Measurements from ENCODE around the gene ABL1. TPM values are rescaled to one million over a fixed set of nuclear protein-coding genes. Genes with fewer than 3 reads are reported as not detected.

The ABL1 gene
- total RNA-seq, 1 donor from 2014 or later, result 118 TPM

DNA sequence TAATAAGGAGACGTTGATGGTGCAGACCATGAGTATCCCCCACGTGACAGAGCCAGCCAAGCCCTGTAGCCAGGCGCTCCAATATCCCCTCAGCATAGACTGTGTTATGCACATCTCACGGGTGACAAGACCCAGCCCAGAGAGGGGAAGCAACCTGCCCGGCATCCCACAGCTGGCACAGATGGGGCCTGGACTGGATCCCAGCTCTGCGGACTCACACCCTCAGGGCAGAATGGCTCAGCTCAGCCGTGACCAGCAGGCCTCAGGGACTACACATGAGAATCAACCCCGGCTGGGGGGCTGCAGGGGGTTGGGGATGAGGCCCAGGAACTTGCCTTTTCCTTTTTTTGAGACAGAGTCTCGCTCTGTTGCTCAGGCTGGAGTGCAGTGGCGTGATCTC is 92.3 kb downstream of the ABL1 start:
- Mint-ChIP-seq H3K9me3 (ENCODE audit: unreplicated experiment) (peaks cover 6% of the 10 kb centered on the region), H3K36me3 (ENCODE audit: unreplicated experiment) (no peaks in the 10 kb centered on the region), H3K4me1 (ENCODE audit: low read depth, unreplicated experiment) (peaks cover 15% of the 10 kb centered on the region), H3K4me3 (ENCODE audit: unreplicated experiment) (no peak overlapping the region), H3K27me3 (ENCODE audit: unreplicated experiment) (peaks cover 7% of the 10 kb centered on the region), H3K27ac (ENCODE audit: unreplicated experiment) (no peak overlapping the region)
- no peak for DNase-seq
- TF ChIP-seq, protein P1, sequence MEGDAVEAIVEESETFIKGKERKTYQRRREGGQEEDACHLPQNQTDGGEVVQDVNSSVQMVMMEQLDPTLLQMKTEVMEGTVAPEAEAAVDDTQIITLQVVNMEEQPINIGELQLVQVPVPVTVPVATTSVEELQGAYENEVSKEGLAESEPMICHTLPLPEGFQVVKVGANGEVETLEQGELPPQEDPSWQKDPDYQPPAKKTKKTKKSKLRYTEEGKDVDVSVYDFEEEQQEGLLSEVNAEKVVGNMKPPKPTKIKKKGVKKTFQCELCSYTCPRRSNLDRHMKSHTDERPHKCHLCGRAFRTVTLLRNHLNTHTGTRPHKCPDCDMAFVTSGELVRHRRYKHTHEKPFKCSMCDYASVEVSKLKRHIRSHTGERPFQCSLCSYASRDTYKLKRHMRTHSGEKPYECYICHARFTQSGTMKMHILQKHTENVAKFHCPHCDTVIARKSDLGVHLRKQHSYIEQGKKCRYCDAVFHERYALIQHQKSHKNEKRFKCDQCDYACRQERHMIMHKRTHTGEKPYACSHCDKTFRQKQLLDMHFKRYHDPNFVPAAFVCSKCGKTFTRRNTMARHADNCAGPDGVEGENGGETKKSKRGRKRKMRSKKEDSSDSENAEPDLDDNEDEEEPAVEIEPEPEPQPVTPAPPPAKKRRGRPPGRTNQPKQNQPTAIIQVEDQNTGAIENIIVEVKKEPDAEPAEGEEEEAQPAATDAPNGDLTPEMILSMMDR (IDR thresholded peaks at IDR 0.05; ENCODE audit: partially characterized antibody, unreplicated experiment), result no peak

DNA sequence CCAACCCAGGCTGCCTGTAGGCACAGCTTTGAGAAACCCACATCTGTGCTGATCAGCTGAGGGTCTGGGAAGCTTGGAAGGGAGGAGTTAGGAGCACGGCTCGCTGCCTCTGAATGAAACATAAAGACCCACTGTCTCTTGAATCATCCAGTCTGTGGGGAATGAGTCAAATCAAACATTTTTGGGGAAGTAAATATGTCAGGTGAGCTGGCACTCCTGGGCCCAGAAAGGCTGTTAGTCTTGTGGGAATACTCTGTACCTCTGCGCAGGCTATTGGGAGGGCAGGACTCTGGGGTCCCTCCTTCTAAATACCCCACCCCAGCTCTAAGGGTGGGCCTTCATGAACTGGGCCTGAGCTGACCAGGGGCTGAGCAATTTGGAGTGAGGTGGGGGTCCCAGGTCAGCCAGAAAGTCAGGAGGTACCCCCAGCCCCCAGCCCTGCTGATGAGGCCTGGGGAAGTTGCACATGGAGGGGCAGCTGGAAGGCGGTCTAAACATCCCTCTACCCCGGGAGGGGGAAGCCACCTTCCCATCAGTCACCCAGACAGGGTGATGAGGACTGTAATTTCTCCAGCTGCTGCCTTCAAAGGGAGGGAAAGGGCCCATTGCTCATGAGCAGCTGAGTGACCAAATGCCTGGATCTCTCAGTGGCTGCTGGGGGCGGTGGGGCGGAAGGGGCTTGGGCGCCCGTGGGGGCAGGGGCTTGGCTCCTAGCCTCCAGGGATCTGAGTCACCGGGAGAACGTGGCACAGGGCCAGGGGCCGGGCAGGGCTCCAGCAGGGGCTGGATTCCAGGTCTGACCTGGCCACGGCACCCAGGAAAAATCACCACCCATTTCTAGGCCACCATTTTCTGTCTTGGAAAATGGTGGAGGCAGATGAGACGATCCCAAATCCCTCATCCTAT is 93.2 kb downstream of the ABL1 start:
- Mint-ChIP-seq H3K4me1 (ENCODE audit: low read depth, unreplicated experiment) (peaks cover 15% of the 10 kb centered on the region), H3K27ac (ENCODE audit: unreplicated experiment) (no peak overlapping the region), H3K36me3 (ENCODE audit: unreplicated experiment) (no peaks in the 10 kb centered on the region), H3K27me3 (ENCODE audit: unreplicated experiment) (peaks cover 5% of the 10 kb centered on the region), H3K9me3 (ENCODE audit: unreplicated experiment) (peaks cover 6% of the 10 kb centered on the region), H3K4me3 (ENCODE audit: unreplicated experiment) (no peak overlapping the region)
- TF ChIP-seq, protein P1 (IDR thresholded peaks at IDR 0.05; ENCODE audit: partially characterized antibody, unreplicated experiment), result no peak
- DNase-seq, result no peak

DNA sequence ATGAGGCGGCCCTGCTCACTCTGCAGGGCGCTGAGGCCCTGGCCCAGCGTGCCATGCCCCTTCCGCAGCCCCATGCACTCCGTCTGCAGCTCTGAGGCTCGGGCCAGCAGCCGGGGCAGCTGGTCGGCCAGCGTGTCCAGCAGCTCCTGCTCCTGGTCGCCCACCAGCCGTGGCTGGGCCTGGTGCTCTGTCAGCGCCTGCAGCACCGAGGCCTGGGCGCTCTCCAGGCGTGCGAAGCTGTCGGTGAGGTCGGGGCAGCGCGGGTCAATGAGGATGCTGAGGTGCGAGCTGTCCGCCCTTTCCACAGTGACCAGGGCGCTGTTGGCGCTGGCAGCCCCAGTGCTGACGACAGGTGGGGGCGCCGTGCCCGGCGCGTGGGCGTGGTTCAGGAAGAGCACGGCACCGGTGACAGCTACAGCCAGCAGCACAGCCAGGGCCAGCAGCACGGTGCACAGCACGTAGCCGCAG is 94.6 kb downstream of the ABL1 start:
- Mint-ChIP-seq H3K4me3 (ENCODE audit: unreplicated experiment) (no peak overlapping the region), H3K36me3 (ENCODE audit: unreplicated experiment) (no peaks in the 10 kb centered on the region), H3K27me3 (ENCODE audit: unreplicated experiment) (peaks cover 5% of the 10 kb centered on the region), H3K27ac (ENCODE audit: unreplicated experiment) (no peak overlapping the region), H3K9me3 (ENCODE audit: unreplicated experiment) (peaks cover 6% of the 10 kb centered on the region), H3K4me1 (ENCODE audit: low read depth, unreplicated experiment) (peaks cover 15% of the 10 kb centered on the region)
- TF ChIP-seq, protein P1 (IDR thresholded peaks at IDR 0.05; ENCODE audit: partially characterized antibody, unreplicated experiment), result no peak
- no peak for DNase-seq

GRCh38 chr9:130930132-130930803 is 95.2 kb downstream of the ABL1 start:
- TF ChIP-seq, protein P1 (IDR thresholded peaks at IDR 0.05; ENCODE audit: partially characterized antibody, unreplicated experiment), result no peak
- H3K4me1 Mint-ChIP-seq (ENCODE audit: low read depth, unreplicated experiment), result peaks cover 18% of the 10 kb centered on the region
- H3K9me3 Mint-ChIP-seq (ENCODE audit: unreplicated experiment), result peaks cover 10% of the 10 kb centered on the region
- H3K36me3 Mint-ChIP-seq (ENCODE audit: unreplicated experiment), result no peaks in the 10 kb centered on the region
- no peak overlapping the region for H3K27ac Mint-ChIP-seq (ENCODE audit: unreplicated experiment)
- peaks cover 10% of the 10 kb centered on the region for H3K27me3 Mint-ChIP-seq (ENCODE audit: unreplicated experiment)
- no peak for DNase-seq
- H3K4me3 Mint-ChIP-seq (ENCODE audit: unreplicated experiment), result no peak overlapping the region

Measured in glutamatergic neuron (in vitro differentiated cells).